PC-9 (cell line): ENCODE measurements around the gene WDR17. TPM values are rescaled to one million over a fixed set of nuclear protein-coding genes. Genes with fewer than 3 reads are reported as not detected.

Experiments
- Bru-seq: library from RNA; stranded (reverse); fragments of 400-500 nt; gene quantifications from one replicate; lab custom pipeline; 2021; lab: Mats Ljungman, UMichigan
- BruChase-seq, 2 experiments: library from RNA; stranded (reverse); fragments of 400-500 nt; gene quantifications; one replicate each; lab custom pipeline; 2021; lab: Mats Ljungman, UMichigan
- BruUV-seq: library from RNA; stranded (reverse); fragments of 400-500 nt; replicated peaks from 2 replicates; lab custom pipeline; 2021; lab: Mats Ljungman, UMichigan
- CTCF ChIA-PET: fragments of 300-600 bp; sonication (Branson Sonifier 250); formaldehyde crosslinking; loops from one replicate; lab custom pipeline; 2022; ENCODE audit warnings: antibody characterized with exemption; lab: Charles Lee
- POLR2A ChIA-PET: fragments of 300-600 bp; sonication (Branson Sonifier 250); formaldehyde crosslinking; loops from one replicate; lab custom pipeline; 2022; ENCODE audit warnings: antibody characterized with exemption; ENCODE audit not compliant: unreplicated experiment; lab: Charles Lee
- DNase-seq, 2 experiments: peaks; one replicate each; pipeline versions ENCODE4 v3.0.0 to v3.0.0-alpha.2; 2015 to 2022; ENCODE audit warnings: mixed read lengths in 1 of 2
- H2AFZ ChIP-seq: fragments of 200-600 bp; sonication (generic); 2 replicates; pipeline ENCODE4 v1.8.1; 2017; ENCODE audit warnings: antibody characterized with exemption
- H3F3A ChIP-seq: fragments of 200-600 bp; sonication (generic); 2 replicates; pipeline ENCODE4 v1.8.1; 2017; ENCODE audit warnings: antibody characterized with exemption, mild to moderate bottlenecking, low read depth; ENCODE audit not compliant: insufficient read depth
- H3K27ac ChIP-seq: fragments of 200-600 bp; sonication (generic); 2 replicates; pipeline ENCODE4 v1.6.1; 2016; ENCODE audit warnings: mixed run types
- H3K27me3 ChIP-seq: fragments of 200-600 bp; sonication (generic); 2 replicates; pipeline ENCODE4 v1.6.1; 2016; ENCODE audit warnings: low read depth, mixed run types; ENCODE audit not compliant: insufficient read depth
- H3K36me3 ChIP-seq: fragments of 200-600 bp; sonication (generic); 2 replicates; pipeline ENCODE4 v1.6.1; 2016; ENCODE audit warnings: low read depth, mixed run types
- H3K4me1 ChIP-seq: fragments of 200-600 bp; sonication (generic); replicated peaks from 2 replicates; pipeline ENCODE4 v1.6.1; 2016; ENCODE audit warnings: mixed run types; ENCODE audit not compliant: insufficient read depth
- H3K4me2 ChIP-seq: fragments of 200-600 bp; sonication (generic); 2 replicates; pipeline ENCODE4 v1.6.1; 2017; ENCODE audit warnings: mixed run types
- H3K4me3 ChIP-seq: fragments of 200-600 bp; sonication (generic); 2 replicates; pipeline ENCODE4 v1.6.1; 2016; ENCODE audit warnings: mixed run types
- H3K79me2 ChIP-seq: fragments of 200-600 bp; sonication (generic); 2 replicates; pipeline ENCODE4 v1.6.1; 2017; ENCODE audit warnings: low read depth, mixed run types
- H3K9me2 ChIP-seq: fragments of 200-600 bp; sonication (generic); 2 replicates; pipeline ENCODE4 v1.8.1; 2017; ENCODE audit warnings: mild to moderate bottlenecking; ENCODE audit not compliant: insufficient read depth
- H3K9me3 ChIP-seq: fragments of 200-600 bp; sonication (generic); 2 replicates; pipeline ENCODE4 v1.8.1; 2016; ENCODE audit warnings: low read depth; ENCODE audit not compliant: insufficient read depth
- H4K20me1 ChIP-seq: fragments of 200-600 bp; sonication (generic); 2 replicates; pipeline ENCODE4 v1.8.1; 2017; ENCODE audit not compliant: insufficient read depth
- EZH2 ChIP-seq: fragments of 200-600 bp; sonication (generic); IDR thresholded peaks from 2 replicates; pipeline ENCODE4 v1.8.0; 2017; ENCODE audit warnings: antibody characterized with exemption, low read depth
- intact Hi-C: fragments of 100-400 bp; cut with micrococcal nuclease; formaldehyde crosslinking; loops from one replicate; pipeline ENCODE4 v1.10.0; 2022; ENCODE audit not compliant: unreplicated experiment
- long read RNA-seq: library from polyadenylated mRNA; stranded (forward); transcript quantifications from one replicate; pipeline ENCODE4 v2.0.0, GENCODE V29; 2022
- total RNA-seq: library from RNA; stranded (reverse); gene quantifications from 2 replicates; pipeline ENCODE4 v1.2.3, GENCODE V29; 2021
- TF ChIP-seq, protein P1 (sequence below): fragments of 200-600 bp; sonication (generic); conservative IDR thresholded peaks from 2 replicates; pipeline ENCODE4 v1.6.1; 2017; ENCODE audit warnings: mixed run types, antibody characterized with exemption, mild to moderate bottlenecking, moderate library complexity

Gene WDR17
- total RNA-seq (2.2 and 2.3 TPM in 2 replicates), Bru-seq, nascent RNA (percentile 31 among the genes with signal in this experiment), BruChase-seq, experiment 1, labeled RNA remaining after a 2-hour chase (percentile 25 among the genes with signal in this experiment), BruChase-seq, experiment 2, labeled RNA remaining after a 6-hour chase (percentile 26 among the genes with signal in this experiment)
- long read RNA-seq, partial matches to known transcripts: 0 of 1 reads
- long read RNA-seq, other reads (novel, unspliced or antisense): 1 of 1 reads

DNA sequence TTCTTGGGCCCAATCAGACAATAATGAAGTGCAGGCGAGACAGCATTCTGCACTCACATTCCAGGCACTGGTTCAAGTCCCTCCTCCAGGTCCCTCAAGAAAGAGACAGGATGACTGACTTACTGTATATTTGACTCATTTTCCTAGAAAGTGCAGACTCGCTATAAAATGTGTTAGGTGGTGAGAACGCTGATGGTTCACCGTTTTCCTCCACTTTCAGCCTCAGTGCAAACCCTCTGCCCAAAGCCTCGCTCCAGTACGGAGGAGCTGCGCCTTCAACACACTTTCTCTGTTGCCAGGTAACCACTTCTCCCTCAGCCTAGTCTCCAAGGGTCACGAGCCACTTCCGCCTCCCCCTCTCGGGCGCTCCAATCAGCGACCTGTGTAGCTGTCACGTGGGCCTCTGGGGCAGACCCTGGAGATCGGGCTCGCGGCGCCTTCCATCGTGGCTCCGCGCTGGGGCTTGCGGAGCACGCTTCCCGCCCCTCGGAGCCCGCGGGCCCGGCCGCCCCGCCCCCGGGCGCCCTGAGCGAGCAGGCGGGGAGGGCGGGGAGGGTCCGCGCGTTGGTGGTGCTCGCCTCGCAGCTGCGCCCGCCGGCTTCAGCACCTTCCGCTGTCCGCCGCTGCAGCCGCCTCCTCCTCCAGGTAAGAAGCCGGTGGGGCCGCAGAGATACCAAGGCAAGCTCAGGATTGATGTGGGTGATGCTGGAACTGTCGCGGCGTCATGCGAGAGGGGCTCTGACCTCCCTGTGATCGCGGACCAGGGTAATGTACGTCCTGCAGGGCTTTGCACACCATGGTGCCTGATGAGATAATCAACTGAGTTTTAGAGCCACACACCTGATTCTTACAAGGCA lies at the start of gene WDR17:
WDR17 (plus strand) TSS at position 407 of the 857 bp plus-strand sequence. CDS start 45,740 bp downstream, outside the sequence.
- H3K79me2 ChIP-seq: no peaks in the 10 kb centered on the region
- no peaks in the 10 kb centered on the region for H3K27me3 ChIP-seq
- peak; percentile 66 to 78 for DNase-seq
- H4K20me1 ChIP-seq: no peaks in the 10 kb centered on the region
- ChIA-PET CTCF (no interaction called here), POLR2A (no interaction called here)
- H3K36me3 ChIP-seq: no peaks in the 10 kb centered on the region
- H3K4me1 ChIP-seq: peaks cover 9% of the 10 kb centered on the region
- H3K4me2 ChIP-seq: peak within 1 kb of the TSS; percentile 93
- no peak within 1 kb of the TSS for H3K27ac ChIP-seq
- H3K9me2 ChIP-seq: no peaks in the 10 kb centered on the region
- peak within 1 kb of the TSS; percentile 90 for H2AFZ ChIP-seq
- BruUV-seq: no TSS peak
- TF ChIP-seq, protein P1, sequence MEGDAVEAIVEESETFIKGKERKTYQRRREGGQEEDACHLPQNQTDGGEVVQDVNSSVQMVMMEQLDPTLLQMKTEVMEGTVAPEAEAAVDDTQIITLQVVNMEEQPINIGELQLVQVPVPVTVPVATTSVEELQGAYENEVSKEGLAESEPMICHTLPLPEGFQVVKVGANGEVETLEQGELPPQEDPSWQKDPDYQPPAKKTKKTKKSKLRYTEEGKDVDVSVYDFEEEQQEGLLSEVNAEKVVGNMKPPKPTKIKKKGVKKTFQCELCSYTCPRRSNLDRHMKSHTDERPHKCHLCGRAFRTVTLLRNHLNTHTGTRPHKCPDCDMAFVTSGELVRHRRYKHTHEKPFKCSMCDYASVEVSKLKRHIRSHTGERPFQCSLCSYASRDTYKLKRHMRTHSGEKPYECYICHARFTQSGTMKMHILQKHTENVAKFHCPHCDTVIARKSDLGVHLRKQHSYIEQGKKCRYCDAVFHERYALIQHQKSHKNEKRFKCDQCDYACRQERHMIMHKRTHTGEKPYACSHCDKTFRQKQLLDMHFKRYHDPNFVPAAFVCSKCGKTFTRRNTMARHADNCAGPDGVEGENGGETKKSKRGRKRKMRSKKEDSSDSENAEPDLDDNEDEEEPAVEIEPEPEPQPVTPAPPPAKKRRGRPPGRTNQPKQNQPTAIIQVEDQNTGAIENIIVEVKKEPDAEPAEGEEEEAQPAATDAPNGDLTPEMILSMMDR: no peak
- no peak for TF ChIP-seq EZH2
- intact Hi-C loops: no loop called here
- no peaks in the 10 kb centered on the region for H3K9me3 ChIP-seq
- no peaks in the 10 kb centered on the region for H3F3A ChIP-seq
- H3K4me3 ChIP-seq: peak within 1 kb of the TSS; percentile 74

DNA sequence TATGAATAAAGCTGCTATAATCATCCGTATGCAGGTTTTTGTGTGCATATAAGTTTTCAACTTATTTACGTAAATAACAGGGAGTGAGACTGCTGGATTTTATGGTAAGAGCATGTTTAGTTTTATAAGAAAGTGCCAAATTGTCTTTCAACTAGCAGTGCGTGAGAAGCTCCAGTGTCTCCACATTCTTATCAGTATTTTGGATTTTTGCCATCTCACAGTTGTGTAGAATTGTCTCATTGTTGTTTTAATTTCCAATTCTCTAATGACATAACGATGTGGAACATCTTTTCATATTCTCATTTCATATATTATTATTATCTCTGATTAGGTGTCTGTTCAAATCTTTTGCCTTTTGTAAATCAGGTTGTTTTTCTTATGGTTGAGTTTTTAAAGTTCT lies 49.0 kb upstream of the WDR17 start:
- Histone ChIP-seq H3K4me2 (no peak overlapping the region), H3K36me3 (no peaks in the 10 kb centered on the region), H3K9me2 (no peaks in the 10 kb centered on the region), H3K4me1 (no peaks in the 10 kb centered on the region), H3K4me3 (no peak overlapping the region), H3K27me3 (no peaks in the 10 kb centered on the region), H3F3A (no peaks in the 10 kb centered on the region), H2AFZ (no peak overlapping the region), H4K20me1 (no peaks in the 10 kb centered on the region), H3K27ac (no peak overlapping the region), H3K79me2 (no peaks in the 10 kb centered on the region), H3K9me3 (no peaks in the 10 kb centered on the region)
- ChIA-PET POLR2A (no interaction called here), CTCF (no interaction called here)
- no peak for DNase-seq
- no peak for TF ChIP-seq EZH2
- TF ChIP-seq, protein P1: no peak
- intact Hi-C loops: no loop called here
- no TSS peak for BruUV-seq

DNA sequence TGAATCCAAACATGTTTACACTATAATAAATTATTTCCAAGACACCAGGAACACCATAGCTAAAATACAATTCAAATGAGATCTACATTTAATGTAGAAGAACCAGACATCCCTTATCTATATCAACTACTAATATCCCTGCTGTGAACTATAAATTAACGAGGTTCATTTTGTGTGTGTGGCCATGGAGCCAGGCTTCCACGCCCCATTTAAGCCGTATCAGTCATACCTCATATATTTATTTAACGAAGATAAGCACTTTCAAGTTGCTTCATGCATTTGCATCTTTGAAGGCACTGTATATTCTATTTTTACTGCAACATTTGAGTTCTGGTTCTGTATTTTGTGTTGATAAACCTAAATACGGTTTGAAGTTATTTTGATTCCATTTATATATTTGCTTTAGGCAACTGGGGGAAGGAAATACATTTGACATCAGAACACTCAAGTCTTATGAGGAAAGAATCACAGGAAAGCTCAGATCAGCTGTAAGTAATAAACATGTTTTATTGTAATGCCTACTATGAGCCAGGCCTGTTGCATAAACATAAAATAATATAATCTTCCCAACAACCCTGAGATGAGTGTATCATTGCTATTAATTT lies 45.1 kb upstream of the WDR17 start:
- Histone ChIP-seq H3K9me3 (no peaks in the 10 kb centered on the region), H4K20me1 (no peaks in the 10 kb centered on the region), H3K4me3 (no peak overlapping the region), H3K9me2 (no peaks in the 10 kb centered on the region), H3K4me1 (no peaks in the 10 kb centered on the region), H3K4me2 (no peak overlapping the region), H2AFZ (no peak overlapping the region), H3K36me3 (no peaks in the 10 kb centered on the region), H3F3A (no peaks in the 10 kb centered on the region), H3K27me3 (no peaks in the 10 kb centered on the region), H3K27ac (no peak overlapping the region), H3K79me2 (no peaks in the 10 kb centered on the region)
- intact Hi-C loops: no loop called here
- POLR2A ChIA-PET: no interaction called here
- BruUV-seq: no TSS peak
- DNase-seq: no peak
- CTCF ChIA-PET: no interaction called here
- TF ChIP-seq EZH2: no peak
- TF ChIP-seq, protein P1: no peak
